GM06990 (cell line): ENCODE data around the gene RAB37.

Experiments
- DNase-seq: peaks from one replicate; pipeline ENCODE4 v3.0.0-alpha.2; 2011; ENCODE audit not compliant: insufficient read length; ENCODE audit errors: extremely low read depth
- H3K27me3 ChIP-seq: replicated peaks from 2 replicates; pipeline ENCODE4 v1.6.0; 2011; ENCODE audit warnings: low read length; ENCODE audit not compliant: control insufficient read depth, insufficient read depth
- H3K36me3 ChIP-seq: 2 replicates; pipeline ENCODE4 v1.5.1; 2011; ENCODE audit warnings: low read length; ENCODE audit not compliant: control insufficient read depth, insufficient read depth
- H3K4me3 ChIP-seq: replicated peaks from 2 replicates; pipeline ENCODE4 v1.5.1; 2011; ENCODE audit warnings: low read depth, mild to moderate bottlenecking, control low read depth, low read length
- TF ChIP-seq, protein P1 (sequence below): IDR thresholded peaks from 2 replicates; pipeline ENCODE4 v1.5.1; 2011; ENCODE audit warnings: low read length, control low read depth, mild to moderate bottlenecking, inconsistent platforms; ENCODE audit not compliant: insufficient read depth, poor library complexity, severe bottlenecking

The RAB37 gene

DNA sequence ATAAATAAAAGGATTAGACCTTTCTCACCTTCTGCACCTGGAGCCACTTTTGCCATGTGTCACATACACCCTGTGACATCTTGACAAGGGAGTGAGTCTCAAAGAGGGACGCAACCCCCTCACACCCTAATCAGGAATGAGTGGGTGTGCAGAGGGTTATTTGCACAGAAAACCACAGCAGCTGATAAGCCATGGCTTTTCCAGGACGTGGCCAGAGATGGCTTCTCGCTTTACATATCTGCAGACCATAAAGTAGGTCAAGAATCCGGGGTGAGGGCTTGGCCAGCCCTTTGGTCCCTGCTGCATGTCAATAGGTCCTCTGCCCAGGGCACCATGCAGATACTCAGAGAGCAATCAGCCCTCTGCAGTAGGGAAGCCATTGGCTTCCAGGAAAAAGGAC, 21.9 kb upstream of the RAB37 start:
- no peak overlapping the region for H3K4me3 ChIP-seq
- no peak for DNase-seq
- no peaks in the 10 kb centered on the region for H3K36me3 ChIP-seq
- TF ChIP-seq, protein P1, sequence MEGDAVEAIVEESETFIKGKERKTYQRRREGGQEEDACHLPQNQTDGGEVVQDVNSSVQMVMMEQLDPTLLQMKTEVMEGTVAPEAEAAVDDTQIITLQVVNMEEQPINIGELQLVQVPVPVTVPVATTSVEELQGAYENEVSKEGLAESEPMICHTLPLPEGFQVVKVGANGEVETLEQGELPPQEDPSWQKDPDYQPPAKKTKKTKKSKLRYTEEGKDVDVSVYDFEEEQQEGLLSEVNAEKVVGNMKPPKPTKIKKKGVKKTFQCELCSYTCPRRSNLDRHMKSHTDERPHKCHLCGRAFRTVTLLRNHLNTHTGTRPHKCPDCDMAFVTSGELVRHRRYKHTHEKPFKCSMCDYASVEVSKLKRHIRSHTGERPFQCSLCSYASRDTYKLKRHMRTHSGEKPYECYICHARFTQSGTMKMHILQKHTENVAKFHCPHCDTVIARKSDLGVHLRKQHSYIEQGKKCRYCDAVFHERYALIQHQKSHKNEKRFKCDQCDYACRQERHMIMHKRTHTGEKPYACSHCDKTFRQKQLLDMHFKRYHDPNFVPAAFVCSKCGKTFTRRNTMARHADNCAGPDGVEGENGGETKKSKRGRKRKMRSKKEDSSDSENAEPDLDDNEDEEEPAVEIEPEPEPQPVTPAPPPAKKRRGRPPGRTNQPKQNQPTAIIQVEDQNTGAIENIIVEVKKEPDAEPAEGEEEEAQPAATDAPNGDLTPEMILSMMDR: no peak
- H3K27me3 ChIP-seq: no peaks in the 10 kb centered on the region; the same call in 1 of the 2 replicates

DNA sequence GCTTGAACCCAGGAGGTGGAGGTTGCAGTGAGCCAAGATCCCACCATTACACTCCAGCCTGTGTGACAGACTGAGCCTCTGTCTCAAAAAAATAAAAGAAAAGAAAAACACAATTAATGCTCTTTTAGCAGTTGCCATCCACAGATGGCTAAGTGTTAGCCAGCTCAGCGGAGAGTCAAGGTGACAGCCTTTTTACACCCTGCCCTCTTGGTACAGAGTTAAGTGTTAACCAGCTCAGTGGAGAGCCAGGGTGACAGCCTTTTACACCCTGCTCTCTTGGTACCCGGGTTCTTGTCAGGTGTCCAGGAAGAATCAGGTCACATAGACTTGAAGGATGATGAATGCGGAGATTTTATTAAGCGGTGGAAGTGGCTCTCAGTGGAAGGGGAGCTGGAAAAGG, 16.6 kb upstream of the RAB37 start:
- TF ChIP-seq, protein P1: no peak
- no peaks in the 10 kb centered on the region for H3K36me3 ChIP-seq
- no peaks in the 10 kb centered on the region; the same call in none of the 2 replicates for H3K27me3 ChIP-seq
- DNase-seq: no peak
- H3K4me3 ChIP-seq: no peak overlapping the region

DNA sequence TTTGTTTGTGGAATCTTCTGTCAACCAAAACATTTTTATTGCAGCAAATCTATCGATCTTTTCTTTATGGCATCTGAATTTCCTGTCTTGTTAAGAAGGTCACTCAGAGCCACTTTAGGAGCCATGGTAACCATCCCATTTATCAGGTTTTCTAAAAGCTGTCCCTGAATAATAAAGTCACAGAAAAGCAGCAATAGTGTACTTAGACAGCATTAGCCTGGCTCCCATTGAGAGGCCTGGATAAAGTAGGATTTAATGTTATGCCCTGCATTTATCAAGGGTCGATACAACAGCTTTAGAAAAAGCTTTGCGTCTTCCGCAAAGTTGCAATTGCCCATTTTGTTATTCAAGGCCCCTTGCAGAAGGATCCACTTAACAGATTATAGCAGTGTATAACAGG, 14.3 kb upstream of the RAB37 start:
- H3K36me3 ChIP-seq: no peaks in the 10 kb centered on the region
- DNase-seq: no peak
- H3K4me3 ChIP-seq: no peak overlapping the region
- H3K27me3 ChIP-seq: no peaks in the 10 kb centered on the region; the same call in none of the 2 replicates
- TF ChIP-seq, protein P1: no peak

DNA sequence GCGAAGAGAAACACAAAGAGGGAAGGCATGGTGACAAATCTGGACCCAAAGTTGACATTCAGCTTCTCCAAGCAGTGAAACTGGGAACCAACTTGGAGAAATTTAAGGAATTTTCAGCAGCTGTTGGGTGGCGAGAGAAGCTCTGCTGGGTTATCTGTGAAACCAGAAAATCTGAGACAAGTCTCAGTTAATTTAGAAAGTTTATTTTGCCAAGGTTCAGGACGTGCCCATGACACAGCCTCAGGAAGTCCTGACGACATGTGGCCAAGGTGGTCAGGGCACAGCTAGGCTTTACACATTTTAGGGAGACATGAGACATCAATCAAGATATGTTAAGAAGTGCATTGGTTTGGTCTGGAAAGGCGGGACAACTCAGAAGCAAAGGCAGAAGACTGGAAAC, 13.2 kb upstream of the RAB37 start:
- H3K27me3 ChIP-seq: no peaks in the 10 kb centered on the region; the same call in 1 of the 2 replicates
- TF ChIP-seq, protein P1: no peak
- no peak overlapping the region for H3K4me3 ChIP-seq
- H3K36me3 ChIP-seq: no peaks in the 10 kb centered on the region
- DNase-seq: no peak

DNA sequence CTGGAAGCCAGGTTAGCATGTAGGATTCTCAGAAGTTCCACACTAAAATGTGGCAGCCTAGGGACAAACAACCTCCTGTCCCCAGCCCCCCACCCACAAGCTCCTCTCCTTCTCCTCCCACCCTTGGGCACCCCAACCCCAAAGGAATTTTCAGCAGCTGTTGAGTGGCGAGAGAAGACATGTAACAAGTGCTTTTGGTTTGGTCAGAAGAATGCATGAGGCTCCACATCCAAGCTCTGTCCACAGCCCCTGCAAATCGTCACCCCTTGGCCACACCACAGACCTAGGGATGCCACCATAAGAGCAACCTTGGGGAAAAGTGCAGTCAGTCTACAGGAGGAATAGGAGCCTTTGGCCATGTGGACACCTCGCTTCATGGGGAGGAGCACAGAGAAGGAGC, 11.9 kb upstream of the RAB37 start:
- TF ChIP-seq, protein P1: no peak
- Histone ChIP-seq H3K27me3 (no peaks in the 10 kb centered on the region; the same call in 1 of the 2 replicates), H3K36me3 (no peaks in the 10 kb centered on the region), H3K4me3 (no peak overlapping the region)
- DNase-seq: no peak
